SJCRH30 (cell line): ENCODE results near the gene POLR1B. TPM values are rescaled to one million over a fixed set of nuclear protein-coding genes. Genes with fewer than 3 reads are reported as not detected.

Experiments used
- DNase-seq, 2 experiments: peaks; one replicate each; pipeline ENCODE4 v3.0.0-alpha.2; 2015 to 2020
- H3K27ac ChIP-seq: fragments of 250-450 bp; sonication (Bioruptor Pico); 2 replicates; pipeline ENCODE4 v1.5.1; 2020; ENCODE audit warnings: mild to moderate bottlenecking, moderate library complexity
- H3K27me3 ChIP-seq: fragments of 250-450 bp; sonication (Bioruptor Pico); 2 replicates; pipeline ENCODE4 v1.5.1; 2020; ENCODE audit warnings: mild to moderate bottlenecking, moderate library complexity
- H3K36me3 ChIP-seq: fragments of 250-450 bp; sonication (Bioruptor Pico); 2 replicates; pipeline ENCODE4 v1.5.1; 2020; ENCODE audit warnings: mild to moderate bottlenecking, moderate library complexity
- H3K4me1 ChIP-seq: fragments of 250-450 bp; sonication (Bioruptor Pico); 2 replicates; pipeline ENCODE4 v1.5.1; 2020; ENCODE audit warnings: mild to moderate bottlenecking, moderate library complexity
- H3K4me3 ChIP-seq: fragments of 250-450 bp; sonication (Bioruptor Pico); 2 replicates; pipeline ENCODE4 v1.5.1; 2020; ENCODE audit warnings: mild to moderate bottlenecking, moderate library complexity
- H3K9me3 ChIP-seq: fragments of 250-450 bp; sonication (Bioruptor Pico); replicated peaks from 2 replicates; pipeline ENCODE4 v1.5.1; 2020; ENCODE audit warnings: mild to moderate bottlenecking, moderate library complexity
- total RNA-seq: library from RNA; depleted of rRNA; stranded (reverse); fragments of >200 nt; shearing (Covaris generic); gene quantifications from 2 replicates; pipeline ENCODE4 v1.2.3, GENCODE V29; 2014; rRNA removed

POLR1B gene
- total RNA-seq, 1 experiment from 2014 or later, result 37.5 TPM

- H3K27me3 ChIP-seq, result no peaks in the 10 kb centered on the region
- no peak for DNase-seq
- H3K27ac ChIP-seq, result no peak overlapping the region
- no peak overlapping the region for H3K4me3 ChIP-seq
- no peaks in the 10 kb centered on the region for H3K36me3 ChIP-seq
- peaks cover 4% of the 10 kb centered on the region; the same call in 1 of the 2 replicates for H3K4me1 ChIP-seq
- H3K9me3 ChIP-seq, result no peaks in the 10 kb centered on the region
Measured at GRCh38 chr2:112625474-112626114, 83.3 kb downstream of the POLR1B start.

- Histone ChIP-seq H3K4me1 (peaks cover 12% of the 10 kb centered on the region), H3K27ac (no peak overlapping the region), H3K4me3 (no peak overlapping the region), H3K9me3 (no peaks in the 10 kb centered on the region), H3K27me3 (no peaks in the 10 kb centered on the region), H3K36me3 (no peaks in the 10 kb centered on the region)
- DNase-seq, result peak; percentile 56 to 71
Measured at GRCh38 chr2:112626604-112627059, 84.4 kb downstream of the POLR1B start.

Other genes starting within 250 kb of the POLR1B start
- gene RGPD8, start 108.8 kb upstream of the POLR1B start, total RNA-seq, result 2.9 and 5.5 TPM in 2 replicates
- 78.4 and 81.6 TPM in 2 replicates for gene TTL, start 60.3 kb upstream of the POLR1B start, total RNA-seq
- gene CHCHD5, start 42.1 kb downstream of the POLR1B start, total RNA-seq, result 11.2 and 12.3 TPM in 2 replicates
- gene SLC20A1, start 103.5 kb downstream of the POLR1B start, total RNA-seq, result 69.5 and 83.7 TPM in 2 replicates
- gene NT5DC4, start 178.6 kb downstream of the POLR1B start, total RNA-seq, result not detected in 2 replicates
- 31.0 and 33.7 TPM in 2 replicates for gene CKAP2L, start 222.1 kb downstream of the POLR1B start, total RNA-seq
- not detected in 2 replicates for gene IL1A, start 242.0 kb downstream of the POLR1B start, total RNA-seq